ENCODE results near the gene HS6ST3. TPM values are rescaled to one million over a fixed set of nuclear protein-coding genes. Genes with fewer than 3 reads are reported as not detected.

Gene HS6ST3
- total and polyA plus RNA-seq, 10 donors: 0.03 TPM; not detected in 9

DNA sequence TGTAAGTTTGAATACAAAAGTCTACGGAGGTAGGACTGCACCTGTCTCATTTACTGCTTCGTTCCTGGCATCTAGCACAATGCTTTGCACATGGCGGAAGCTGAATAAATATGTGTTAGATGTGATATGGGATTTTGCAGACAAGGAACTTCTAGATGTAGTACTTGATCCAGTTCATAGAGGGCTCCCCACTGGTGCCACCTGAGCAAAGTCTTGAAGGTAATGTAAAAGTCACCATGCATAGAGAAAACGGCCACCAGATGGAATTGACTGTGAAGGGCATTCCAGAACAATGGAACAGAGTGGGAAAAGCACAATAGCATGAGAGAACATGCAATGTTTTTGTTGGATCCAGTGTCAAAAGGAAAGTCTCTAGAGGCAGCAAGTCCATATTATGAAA is 209.3 kb downstream of the HS6ST3 start:
- DNase-seq: no peak
- Histone ChIP-seq H3K27ac (no peak overlapping the region), H3K9me3 (no peaks in the 10 kb centered on the region), H3K4me3 (no peak overlapping the region), H3K27me3 (replicated peaks in 1 of 7) (no peaks in the 10 kb centered on the region), H3K4me1 (no peaks in the 10 kb centered on the region), H3K36me3 (no peaks in the 10 kb centered on the region)
- 77 to 85% (median 80%) methylated on average over 4 of the region's 4 CpGs for WGBS, 5 donors
- intact Hi-C loops (cut with DNase I; ENCODE audit: low total_unique reads): no loop called here
- TF ChIP-seq, protein P1, sequence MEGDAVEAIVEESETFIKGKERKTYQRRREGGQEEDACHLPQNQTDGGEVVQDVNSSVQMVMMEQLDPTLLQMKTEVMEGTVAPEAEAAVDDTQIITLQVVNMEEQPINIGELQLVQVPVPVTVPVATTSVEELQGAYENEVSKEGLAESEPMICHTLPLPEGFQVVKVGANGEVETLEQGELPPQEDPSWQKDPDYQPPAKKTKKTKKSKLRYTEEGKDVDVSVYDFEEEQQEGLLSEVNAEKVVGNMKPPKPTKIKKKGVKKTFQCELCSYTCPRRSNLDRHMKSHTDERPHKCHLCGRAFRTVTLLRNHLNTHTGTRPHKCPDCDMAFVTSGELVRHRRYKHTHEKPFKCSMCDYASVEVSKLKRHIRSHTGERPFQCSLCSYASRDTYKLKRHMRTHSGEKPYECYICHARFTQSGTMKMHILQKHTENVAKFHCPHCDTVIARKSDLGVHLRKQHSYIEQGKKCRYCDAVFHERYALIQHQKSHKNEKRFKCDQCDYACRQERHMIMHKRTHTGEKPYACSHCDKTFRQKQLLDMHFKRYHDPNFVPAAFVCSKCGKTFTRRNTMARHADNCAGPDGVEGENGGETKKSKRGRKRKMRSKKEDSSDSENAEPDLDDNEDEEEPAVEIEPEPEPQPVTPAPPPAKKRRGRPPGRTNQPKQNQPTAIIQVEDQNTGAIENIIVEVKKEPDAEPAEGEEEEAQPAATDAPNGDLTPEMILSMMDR (IDR thresholded peaks at IDR 0.05 in 8 of 11, conservative IDR thresholded peaks at IDR 0.05 in 3 of 11): no peak
- TF ChIP-seq POLR2AphosphoS5 (IDR thresholded peaks at IDR 0.05) (no peak), POLR2A (IDR thresholded peaks at IDR 0.05) (no peak)

DNA sequence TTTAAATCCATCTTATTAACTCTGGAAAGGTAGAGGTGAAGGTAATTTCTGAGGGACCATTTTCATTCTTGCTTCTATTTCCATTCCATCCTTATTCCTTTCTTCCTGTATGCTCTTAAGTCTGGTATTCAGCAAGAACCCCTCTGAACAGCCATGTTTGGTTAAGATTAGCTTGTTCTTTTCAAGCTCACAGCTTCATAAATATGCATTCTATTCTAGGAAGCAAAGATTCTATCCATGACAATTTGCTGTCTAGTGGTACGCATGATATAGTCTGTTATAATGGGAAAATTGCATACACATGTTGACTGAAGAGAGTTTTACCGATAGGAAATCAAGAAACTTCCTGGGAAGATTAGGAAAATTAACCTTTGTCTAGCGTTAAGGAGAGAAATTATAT is 218.7 kb downstream of the HS6ST3 start:
- H3K27me3 ChIP-seq (replicated peaks in 1 of 7): no peaks in the 10 kb centered on the region
- WGBS, 5 donors: 61 to 84% (median 79%) methylated on average over 3 of the region's 3 CpGs
- no peak for TF ChIP-seq POLR2A (IDR thresholded peaks at IDR 0.05)
- TF ChIP-seq POLR2AphosphoS5 (IDR thresholded peaks at IDR 0.05): no peak
- TF ChIP-seq, protein P1 (IDR thresholded peaks at IDR 0.05 in 8 of 11, conservative IDR thresholded peaks at IDR 0.05 in 3 of 11): no peak
- H3K36me3 ChIP-seq: no peaks in the 10 kb centered on the region
- no peak overlapping the region for H3K27ac ChIP-seq
- H3K4me3 ChIP-seq: no peak overlapping the region
- no peaks in the 10 kb centered on the region for H3K9me3 ChIP-seq
- no peaks in the 10 kb centered on the region for H3K4me1 ChIP-seq
- intact Hi-C loops (cut with DNase I; ENCODE audit: low total_unique reads): no loop called here
- no peak for DNase-seq

DNA sequence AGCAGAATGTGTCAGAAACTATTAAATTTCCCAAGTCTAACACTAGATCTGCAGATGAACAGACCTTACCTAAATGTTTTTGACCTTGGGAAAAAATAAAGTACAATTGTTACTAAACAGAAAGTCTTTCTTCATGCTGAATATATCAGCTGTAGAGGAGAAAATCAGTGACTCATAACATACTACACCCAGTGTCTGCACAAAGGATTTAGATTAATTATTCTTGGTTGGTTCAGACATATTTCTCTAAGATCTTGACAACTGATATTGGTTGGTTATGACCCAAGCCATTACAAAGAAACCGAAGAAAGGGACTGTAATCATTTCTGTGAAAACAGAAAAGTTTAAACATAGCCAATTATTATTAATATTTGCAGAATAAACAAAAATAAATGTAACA is 225.1 kb downstream of the HS6ST3 start:
- no peaks in the 10 kb centered on the region for H3K36me3 ChIP-seq
- peaks cover 0 to 14% (median 0%) of the 10 kb centered on the region in 8 donors for H3K9me3 ChIP-seq
- H3K27me3 ChIP-seq (replicated peaks in 1 of 7): no peaks in the 10 kb centered on the region
- H3K27ac ChIP-seq: no peak overlapping the region
- TF ChIP-seq POLR2AphosphoS5 (IDR thresholded peaks at IDR 0.05) (no peak), POLR2A (IDR thresholded peaks at IDR 0.05) (no peak)
- TF ChIP-seq, protein P1 (IDR thresholded peaks at IDR 0.05 in 8 of 11, conservative IDR thresholded peaks at IDR 0.05 in 3 of 11): no peak
- intact Hi-C loops (cut with DNase I; ENCODE audit: low total_unique reads): no loop called here
- no peak for DNase-seq
- H3K4me3 ChIP-seq: no peak overlapping the region
- 67 to 85% (median 75%) methylated on average over 1 of the region's 1 CpG for WGBS, 5 donors
- H3K4me1 ChIP-seq: no peaks in the 10 kb centered on the region

DNA sequence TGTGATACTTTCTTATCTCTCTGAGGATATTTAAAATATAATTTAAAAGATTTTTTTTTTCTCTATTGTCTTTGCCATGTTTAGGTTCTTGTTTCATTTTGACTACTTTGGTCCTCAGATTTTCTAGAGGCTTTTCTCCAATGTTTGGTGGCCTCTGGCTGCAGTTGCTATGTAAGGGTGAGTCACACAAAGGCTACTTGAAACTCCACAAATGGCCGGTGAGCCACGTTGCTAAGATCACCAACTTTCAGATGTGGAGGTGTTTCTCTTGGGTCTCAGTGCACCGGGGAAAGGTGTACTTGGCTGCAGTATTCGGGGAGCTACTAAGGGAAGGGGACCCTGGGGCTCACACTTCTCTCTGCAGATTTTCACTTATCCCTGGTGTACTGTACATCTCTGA is 248.1 kb downstream of the HS6ST3 start:
- H3K36me3 ChIP-seq: no peaks in the 10 kb centered on the region
- 81 to 89% (median 85%) methylated on average over 4 of the region's 4 CpGs for WGBS, 5 donors
- no peaks in the 10 kb centered on the region for H3K27me3 ChIP-seq (replicated peaks in 1 of 7)
- intact Hi-C loops (cut with DNase I; ENCODE audit: low total_unique reads): no loop called here
- no peak for TF ChIP-seq POLR2A (IDR thresholded peaks at IDR 0.05)
- no peak for TF ChIP-seq POLR2AphosphoS5 (IDR thresholded peaks at IDR 0.05)
- TF ChIP-seq, protein P1 (IDR thresholded peaks at IDR 0.05 in 8 of 11, conservative IDR thresholded peaks at IDR 0.05 in 3 of 11): no peak
- H3K27ac ChIP-seq: no peak overlapping the region
- peaks cover 0 to 16% (median 1%) of the 10 kb centered on the region in 8 donors for H3K9me3 ChIP-seq
- H3K4me3 ChIP-seq: no peak overlapping the region
- no peak for DNase-seq
- no peaks in the 10 kb centered on the region for H3K4me1 ChIP-seq

Measured in spleen (tissue), 11 donors.